ENCODE data around the gene HMX1.

Gene HMX1

GRCh38 chr4:8838961-8839431 is 32.6 kb downstream of the HMX1 start:
- no peak for DNase-seq

- DNase-seq = no peak
Observed at GRCh38 chr4:8838296-8838960, 33.2 kb downstream of the HMX1 start.

GRCh38 chr4:8837181-8837841 is 34.3 kb downstream of the HMX1 start:
- DNase-seq = no peak

DNA sequence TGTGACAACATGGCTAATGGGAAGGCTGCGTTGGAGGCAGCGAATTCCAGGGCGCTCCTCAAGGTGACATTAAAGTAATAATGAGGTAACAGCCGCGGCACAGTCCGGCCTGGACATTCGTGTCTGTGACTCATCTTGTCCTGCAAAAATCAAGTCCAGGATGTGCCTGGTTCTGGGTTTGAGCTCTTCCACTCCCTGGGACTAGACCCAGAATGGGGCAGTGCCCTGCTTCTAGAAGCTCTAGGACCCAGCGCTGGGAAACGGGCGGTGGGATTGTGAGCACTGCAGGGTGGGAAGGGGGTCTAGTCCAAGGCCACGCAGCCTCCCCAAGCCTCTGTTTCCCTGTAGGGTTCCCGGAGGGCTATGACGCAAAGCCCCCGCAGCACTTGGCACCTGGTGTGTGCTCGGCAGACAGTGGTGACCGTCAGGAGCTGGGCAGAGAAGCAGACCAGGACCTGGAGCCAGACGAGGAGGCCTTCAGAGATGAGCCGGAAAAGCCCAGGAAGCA is 34.9 kb downstream of the HMX1 start:
- no peak for DNase-seq

DNA sequence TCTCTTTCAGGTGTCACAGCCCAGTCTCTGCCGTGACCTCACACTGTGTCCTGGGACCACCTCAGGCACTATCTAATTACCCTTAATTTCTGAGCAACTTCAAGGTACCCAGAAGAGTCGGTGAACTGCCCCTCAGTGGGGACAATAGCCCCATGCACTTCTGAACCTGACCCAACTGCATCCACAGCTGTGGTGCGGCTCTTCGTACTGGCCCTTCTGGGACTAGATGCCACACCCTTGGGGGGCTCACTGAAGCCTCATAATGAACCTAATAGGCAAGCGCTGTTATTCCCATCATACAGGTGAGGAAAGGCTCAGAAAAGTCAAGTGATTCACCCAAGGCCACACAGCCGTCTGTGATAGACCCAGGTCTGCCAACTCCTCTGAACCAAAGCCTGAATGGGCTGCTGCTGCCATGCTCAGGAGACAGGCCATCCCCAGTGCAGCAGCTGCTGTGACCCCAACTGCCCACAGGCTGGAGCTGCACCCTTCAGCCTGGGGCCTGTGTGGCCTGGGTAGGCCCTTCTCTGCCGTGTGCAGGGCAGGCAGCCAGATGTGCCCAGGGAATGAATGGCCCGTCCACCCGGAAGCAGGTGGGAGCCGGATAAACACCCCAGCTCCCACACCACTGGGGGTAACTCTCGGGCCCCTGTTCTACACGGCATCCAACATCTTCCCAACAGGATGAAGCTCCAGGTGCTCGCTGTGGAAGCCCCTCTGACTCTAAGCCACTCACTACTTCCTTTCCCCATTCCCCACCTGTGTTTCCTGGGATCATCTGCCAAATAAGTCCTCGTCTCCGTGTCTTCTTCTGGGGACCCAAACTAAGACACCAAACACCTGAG is 35.9 kb downstream of the HMX1 start:
- no peak for DNase-seq

DNA sequence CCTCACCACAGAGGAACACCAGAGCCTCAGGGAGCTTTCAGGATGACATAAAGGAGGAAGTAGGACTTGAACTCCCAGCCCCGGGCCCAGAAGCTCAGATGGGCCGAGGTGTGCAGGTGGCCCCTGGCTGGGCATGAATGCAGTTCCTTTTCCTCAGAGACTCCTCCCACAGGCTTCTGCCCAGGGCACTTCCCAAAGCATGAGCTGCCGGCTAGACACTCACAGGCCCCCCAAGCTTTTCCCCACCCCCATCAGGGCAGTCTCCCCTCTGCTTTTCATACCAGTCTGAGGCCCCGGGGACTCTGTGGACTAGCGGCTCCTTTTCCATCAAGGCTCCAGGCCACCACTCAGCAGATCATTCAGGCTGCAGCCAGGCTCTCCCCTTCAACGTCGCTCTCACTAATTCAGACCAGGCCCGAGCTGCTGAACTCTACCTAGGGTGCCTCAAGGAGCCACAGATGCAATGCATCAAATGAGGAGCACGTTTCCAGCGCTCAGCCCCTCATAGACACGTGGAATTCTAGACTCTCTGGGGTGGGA is 36.9 kb downstream of the HMX1 start:
- no peak for DNase-seq

DNA sequence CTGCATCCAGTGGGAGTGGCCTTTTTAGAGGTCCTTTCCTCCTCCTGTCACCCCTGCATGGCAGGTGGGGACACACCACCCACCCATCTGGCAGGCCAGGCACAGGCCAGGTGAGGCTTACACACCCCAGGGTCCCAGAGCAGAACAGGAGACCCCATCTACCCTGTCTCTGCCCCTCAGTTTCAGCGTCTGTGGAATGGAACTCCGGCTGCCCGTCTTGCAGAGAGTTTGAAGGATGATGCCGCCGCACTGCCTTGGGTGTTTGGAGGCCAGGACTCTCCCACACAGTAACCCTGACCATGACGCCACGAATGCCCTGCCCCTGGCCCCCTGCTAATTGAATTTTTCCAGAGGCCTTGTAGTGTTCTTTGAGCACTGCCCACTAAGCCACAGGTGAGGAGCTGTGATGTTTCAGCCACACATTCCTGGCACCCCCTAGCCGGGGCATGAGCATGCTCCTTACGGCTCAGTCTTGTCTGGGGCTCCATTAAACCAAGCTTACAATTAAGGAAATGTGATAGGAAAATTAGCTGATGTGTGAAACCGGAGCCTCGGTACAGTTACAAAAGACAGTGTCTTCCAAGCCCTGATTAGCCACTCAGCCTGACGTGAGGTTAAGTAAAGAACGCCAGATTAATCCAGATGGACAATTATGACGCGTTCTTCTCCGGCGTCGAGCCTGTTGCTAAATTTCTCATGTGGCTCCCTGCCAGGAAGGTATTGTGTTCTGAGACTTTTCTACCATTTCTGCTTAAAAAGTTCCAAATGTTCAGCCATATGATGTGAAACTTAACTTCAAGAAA is 39.3 kb downstream of the HMX1 start:
- DNase-seq = no peak

GRCh38 chr4:8831221-8832112 is 40.2 kb downstream of the HMX1 start:
- DNase-seq = no peak

GRCh38 chr4:8830611-8831200 is 40.9 kb downstream of the HMX1 start:
- DNase-seq = no peak

DNA sequence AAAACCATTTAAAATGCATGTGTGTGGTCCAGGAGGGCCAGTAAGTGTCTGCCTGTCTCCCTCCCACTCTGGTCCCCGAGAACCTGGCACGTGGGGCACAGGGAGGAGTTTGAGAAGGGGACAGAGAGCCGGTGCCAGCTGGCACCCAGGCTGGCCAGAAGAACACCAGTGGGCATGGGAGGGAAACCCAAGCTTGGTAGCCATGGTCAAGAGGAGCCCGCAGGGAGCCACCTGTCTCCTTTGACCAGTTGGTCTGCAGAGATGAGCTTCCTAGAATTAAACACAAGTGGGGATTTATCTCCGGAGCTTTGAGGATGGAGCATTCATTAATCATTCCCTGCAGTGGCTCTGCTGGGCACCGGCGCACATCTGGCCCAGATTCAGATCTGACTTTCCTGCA is 41.6 kb downstream of the HMX1 start:
- no peak for DNase-seq

- no peak for DNase-seq
Observed at GRCh38 chr4:8829584-8829983, 42.1 kb downstream of the HMX1 start.

DNA sequence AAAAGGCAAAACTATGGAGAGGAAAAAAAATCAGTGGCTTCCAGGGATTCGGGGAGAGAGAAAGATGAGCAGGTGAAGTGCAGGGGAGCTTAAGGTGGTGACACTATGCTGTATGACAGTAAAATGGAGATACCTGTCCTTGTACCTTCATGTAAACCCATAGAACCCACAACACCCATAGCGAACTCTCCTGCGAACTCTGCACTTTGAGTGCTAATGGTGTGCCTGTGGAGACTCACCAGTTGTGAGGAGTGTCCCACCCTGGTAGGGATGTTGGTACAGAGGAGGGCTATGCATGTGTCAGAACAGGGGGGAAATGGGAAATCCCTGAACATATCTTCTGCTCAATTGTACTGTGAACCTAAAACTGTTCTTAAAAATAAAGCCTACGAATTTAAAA is 42.8 kb downstream of the HMX1 start:
- DNase-seq = no peak

DNA sequence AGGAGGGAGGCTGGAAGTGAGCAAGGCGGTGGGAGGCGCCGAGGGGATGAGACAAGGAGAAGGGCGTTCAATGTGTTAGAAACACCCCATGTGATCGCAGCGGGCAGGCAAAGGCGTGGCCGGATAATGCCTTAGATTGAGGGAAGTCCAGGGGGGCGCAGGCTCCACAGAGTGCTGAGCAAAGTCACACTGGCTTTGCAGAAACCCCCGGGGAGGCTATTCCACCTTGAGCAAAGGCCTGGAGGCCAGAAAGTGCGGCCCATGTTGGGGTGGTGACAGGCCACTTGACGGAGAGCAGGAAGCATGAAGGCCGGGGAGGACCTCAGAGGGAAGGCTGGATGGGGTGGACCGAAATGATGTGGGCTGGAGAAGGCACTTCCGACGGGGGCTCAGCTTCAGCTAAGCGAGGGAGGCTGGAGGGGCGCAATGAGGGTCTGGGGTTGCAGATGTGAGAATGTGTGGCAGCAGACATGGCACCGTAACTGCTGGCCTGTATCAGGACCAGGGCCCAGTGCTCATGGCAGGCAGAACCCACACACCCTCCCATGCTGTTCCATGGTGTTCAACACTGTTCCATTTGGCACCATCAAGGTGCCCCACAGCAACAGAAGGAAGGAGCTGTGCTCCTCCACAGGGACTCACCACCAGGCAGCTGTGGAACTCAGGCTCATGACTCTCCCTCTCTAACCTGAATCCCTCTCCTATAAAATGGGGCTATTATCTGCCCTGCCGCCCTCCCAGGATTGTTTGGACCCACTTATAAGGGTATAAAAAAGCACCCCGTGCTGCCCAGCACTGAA is 50.3 kb downstream of the HMX1 start:
- no peak for DNase-seq

DNA sequence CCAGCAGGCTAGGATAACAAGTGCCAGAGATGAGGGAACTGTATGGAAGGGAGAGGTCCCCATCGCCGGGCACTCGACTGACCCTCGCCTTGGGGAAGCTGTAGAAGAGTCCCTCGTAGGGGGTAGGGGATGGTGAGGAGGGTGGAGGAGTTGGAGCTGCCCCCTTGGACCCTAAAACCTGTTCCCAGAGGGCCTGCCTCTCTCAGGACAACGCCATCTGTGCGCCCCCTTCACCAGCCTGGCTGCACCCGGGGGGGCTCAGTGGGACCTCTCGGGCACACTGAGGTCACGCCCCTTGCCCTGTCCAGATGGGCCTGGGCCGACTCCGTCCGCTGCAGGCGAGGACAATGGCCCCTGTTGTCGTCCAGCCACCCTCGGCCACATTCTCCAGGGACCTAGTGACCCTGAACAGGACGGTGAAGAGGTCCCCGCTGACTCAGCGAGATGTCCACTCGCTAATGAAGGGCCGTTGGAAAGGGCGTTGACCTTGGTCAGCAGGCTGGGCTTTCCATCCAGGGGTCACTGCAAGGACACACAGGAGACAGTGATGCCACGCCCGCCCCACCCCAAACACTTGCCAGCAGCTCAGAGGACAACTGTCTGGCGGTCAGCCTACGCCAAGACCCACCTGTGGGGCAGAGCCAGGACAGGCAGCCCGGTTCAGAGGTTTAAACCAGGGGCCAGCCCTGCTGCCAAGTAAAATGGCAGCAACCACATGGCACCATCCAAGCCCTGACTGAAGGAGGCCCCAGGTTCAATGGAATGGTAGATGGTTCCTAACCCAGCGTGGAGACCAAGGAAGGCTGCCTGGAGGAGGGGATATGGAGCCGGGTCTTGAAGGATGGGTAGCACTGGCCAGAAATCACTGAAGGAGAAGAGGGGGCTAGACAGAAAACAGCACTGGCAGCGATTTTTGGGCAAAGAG is 51.2 kb downstream of the HMX1 start:
- DNase-seq = no peak

DNA sequence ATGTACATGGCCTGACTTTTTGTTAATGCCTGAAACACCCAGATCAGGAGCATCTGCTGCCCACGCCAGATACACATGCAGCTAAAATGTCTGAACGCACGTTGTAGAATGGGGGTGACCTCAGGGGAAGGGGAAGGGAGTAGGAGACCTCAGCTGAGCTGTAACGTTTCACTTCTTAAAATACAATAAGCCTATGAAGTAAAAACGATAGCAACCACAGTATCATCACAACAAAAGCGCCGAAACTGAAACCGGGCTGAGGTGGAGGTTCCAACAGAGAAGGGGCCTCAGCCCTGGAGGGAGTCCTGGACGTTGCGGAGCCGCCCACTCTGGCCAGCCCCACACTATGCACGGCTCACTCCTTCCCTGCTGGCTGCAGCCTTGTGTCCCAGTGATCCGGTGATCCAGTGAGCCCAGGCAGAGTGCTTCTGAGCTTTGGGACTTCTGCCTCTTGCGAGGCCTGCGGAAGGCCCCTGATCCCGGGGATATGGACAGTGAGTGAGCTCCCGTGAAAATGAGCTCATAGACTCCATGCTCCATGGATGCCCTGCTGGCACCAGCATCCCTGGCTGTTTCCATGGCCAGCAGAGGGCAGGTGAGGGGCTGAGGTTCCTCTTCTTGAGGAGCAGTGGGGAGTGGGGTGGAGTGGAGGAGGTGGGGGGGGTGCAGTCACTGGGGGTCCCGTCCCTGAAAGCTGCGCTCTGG is 52.0 kb downstream of the HMX1 start:
- no peak for DNase-seq

DNA sequence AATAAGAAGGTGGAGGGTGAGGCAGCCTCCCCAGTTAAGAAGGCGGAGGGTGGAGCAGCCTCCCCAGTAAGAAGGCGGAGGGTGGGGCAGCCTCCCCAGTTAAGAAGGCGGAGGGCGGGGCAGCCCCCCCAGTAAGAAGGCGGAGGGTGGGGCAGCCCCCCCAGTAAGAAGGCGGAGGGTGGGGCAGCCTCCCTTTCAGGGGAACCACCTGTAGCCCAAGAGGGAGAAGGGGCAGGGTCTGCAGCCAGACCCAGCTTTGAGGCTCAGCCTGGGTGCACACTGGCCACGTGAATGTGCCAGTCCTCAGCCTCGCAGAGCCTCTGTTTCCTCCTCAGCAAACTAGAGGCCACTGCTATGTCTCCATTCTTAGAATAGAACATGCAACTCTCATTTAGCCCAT is 52.6 kb downstream of the HMX1 start:
- no peak for DNase-seq

- DNase-seq = no peak
Observed at GRCh38 chr4:8818063-8818881, 53.4 kb downstream of the HMX1 start.

GRCh38 chr4:8817813-8818062 is 53.9 kb downstream of the HMX1 start:
- DNase-seq = peak in 1 of 2 experiments; percentile 4

All from activated T-cell treated with anti-CD3 and anti-CD28 coated beads, Interleukin-2, amount 50 U/mL, for 48 hours (primary cell).